Measurements from ENCODE around the gene BTF3L4.
"Not testable (repeated sequence)": the region's sequence is repeated elsewhere in the genome, so short reads cannot be mapped to it uniquely, and the experiment has no call there.

BTF3L4 gene

DNA sequence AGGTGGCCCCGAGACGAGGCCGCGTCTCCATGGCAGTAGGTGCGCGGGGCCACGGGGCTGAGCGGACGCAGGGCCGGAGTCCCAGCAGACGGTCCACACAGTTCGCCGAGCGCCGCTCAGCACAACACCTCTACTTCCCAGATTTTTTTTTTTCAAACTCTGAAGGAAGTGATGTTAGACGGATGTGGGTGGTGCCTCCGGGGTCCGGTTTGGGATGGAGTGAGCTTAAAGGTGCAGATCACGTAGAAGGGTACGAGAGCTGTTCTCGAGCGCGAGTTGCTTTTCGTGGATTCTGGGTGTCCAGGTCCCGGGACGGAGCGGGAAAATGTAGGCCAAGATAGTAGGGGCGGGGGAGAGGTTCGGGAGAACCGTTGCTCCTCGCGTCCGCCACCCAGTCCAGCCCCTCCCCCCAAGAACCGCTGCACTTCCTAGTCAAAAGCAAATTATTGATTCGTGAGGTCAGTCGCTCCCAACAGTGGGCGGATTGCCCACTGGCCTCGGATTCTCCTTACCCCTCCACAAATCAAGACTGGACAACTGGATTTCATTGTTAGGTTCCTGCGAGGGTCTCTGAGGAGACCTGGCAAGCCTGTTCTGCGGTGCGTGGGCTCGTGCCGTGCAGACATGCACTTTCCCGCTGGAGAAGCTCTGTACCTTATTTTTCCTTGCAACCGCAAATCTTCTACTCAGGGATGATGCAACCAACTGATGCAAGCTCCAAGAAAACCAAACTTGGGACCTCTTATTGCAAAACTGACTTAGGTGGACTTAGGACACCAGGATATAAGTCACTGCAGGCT lies 829 bp upstream of the BTF3L4 start, which contains the start of gene TXNDC12:
TSS of gene TXNDC12 (minus strand) at position 126 of the 800 bp plus-strand sequence. CDS start at position 31, 95 bp downstream.
- DNase-seq (ENCODE audit: low spot score) (peak; percentile 85), FAIRE-seq (peak; percentile 66)

DNA sequence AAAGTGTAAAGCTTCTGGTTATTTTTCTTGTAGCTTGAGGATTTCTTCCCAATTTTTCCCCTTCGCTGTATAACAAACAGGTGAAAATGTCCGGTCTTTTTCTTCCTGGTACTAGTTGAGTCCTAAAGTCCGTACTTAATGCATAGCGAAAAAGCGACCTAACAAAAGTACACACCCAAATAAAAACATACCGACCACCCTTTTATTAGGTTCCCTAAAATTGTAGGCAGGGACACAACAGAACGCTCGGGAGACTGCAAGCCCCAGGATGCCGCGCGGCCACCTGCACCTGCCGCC lies 281 bp upstream of the BTF3L4 start:
- FAIRE-seq (no peak), DNase-seq (ENCODE audit: low spot score) (no peak)

DNA sequence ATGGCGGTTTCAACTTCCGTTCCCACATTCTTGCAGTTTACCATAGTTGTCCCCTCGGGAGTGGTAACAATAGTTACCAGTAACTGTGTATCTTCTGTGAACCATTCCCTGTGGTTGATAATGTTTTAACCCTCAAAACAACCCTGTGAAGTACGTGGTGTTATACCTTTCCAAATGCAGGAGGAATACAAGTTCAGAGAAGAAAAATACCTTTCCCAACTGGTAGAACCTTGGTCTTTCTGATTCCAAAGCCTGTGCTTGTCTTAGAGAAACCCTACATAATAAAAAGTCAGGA lies 789 bp downstream of the BTF3L4 start:
- FAIRE-seq: no peak
- DNase-seq (ENCODE audit: low spot score): peak; percentile 40

DNA sequence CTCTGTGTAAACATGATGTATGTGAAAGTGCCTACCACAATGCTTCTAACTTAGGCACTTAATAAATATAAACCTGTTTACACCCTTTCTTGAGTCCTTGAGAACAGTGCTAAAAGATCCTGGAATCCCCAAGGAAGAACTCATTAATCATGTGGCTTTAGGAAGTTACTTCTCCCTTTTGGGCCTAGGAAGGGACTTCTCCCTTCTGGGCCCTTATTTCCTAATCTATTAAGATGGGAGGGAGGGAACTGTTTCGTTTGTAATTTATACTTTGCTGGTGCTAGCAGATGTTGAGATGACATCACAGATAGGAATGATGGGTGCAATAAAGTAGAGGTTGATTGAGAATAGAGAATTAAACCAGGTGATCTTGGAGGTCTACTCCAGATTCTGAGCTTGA lies 1.2 kb downstream of the BTF3L4 start:
- DNase-seq (ENCODE audit: low spot score) (no peak), FAIRE-seq (no peak)

DNA sequence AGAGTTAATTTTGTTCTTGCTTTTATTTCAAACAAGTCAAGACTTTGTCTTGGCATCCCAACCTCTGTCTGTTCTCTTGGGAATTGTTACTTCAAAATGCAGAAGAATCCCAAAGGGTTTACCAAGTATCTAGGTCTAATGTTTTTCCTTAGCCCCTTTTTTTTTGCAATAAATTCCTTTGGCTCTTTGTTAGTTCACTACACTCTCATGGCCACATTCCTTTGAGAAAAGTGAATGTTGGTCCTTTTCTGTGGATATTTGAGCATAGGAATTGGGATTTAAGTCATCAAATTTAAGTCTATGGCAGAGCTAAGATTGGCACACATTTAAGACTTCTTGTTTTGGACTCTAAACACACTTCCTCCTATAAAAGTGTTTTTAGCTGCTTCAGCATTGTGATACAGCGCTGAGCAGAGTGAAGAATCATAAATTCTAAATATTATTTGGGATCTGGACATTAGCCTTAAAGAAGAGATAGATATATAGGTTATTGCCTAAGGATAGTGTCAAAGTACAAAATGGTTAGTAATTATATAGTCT lies 1.9 kb downstream of the BTF3L4 start:
- no peak for FAIRE-seq

DNA sequence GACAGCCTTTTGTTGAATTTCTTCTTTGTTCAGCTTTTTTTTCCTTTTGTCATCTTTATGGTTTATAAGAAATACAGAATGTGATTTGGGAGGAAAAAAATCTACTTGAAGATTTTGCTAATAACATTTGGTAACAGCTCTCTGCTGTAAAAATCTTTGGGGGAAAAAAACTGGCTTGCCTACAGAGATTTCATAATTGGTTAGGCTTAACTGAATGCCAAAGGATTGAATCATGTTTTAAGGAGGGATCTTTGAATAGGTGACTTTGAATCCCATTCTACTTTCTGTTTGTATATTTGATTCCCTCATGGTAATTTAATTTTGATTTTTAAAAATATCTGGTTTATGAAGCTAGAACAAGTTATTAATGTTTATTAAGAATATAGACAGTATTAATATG lies 3.2 kb downstream of the BTF3L4 start:
- peak; percentile 26 for DNase-seq (ENCODE audit: low spot score)
- peak; percentile 69 for FAIRE-seq

More for the DNA sequence above, 1.9 kb downstream of the BTF3L4 start:
- DNase-seq (ENCODE audit: low spot score): no peak

DNA sequence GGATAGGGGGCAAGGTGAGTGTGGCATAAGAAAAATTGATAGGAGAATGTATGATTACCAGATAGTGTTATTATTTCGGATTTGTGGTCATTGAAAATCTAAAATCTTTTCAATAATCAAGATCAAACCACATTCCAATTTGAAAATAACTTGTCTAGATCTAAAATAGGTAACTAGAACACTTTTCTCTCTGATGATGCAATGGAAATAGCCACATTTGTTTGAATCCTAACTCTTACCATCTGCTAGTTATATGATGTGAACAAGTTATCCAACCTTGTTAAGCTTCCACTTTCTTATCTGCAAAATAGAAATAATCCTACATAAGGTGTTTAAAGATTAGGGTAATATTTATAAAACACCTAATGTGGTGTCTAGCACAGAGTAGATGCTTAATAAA lies 3.8 kb downstream of the BTF3L4 start:
- FAIRE-seq: no peak
- DNase-seq (ENCODE audit: low spot score): no peak

DNA sequence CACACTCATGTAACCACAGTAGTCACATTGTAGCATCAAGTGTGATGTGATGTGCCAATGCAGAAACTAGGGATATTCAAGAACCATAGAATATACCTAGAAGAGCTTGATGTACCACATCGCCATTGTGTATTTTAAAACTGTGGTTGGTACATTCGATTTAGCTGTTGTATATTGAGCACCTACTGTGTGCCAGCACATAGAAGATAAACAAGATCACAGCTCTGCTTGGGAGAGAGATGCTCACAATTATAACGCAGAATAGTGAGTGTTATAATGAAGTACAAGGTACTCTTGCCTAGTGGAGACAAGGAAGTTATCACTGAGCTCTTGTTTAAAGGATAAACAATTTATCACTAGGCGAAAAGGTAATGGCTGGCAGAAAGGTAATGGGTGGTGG lies 4.7 kb downstream of the BTF3L4 start:
- DNase-seq (ENCODE audit: low spot score) (no peak), FAIRE-seq (no peak)

DNA sequence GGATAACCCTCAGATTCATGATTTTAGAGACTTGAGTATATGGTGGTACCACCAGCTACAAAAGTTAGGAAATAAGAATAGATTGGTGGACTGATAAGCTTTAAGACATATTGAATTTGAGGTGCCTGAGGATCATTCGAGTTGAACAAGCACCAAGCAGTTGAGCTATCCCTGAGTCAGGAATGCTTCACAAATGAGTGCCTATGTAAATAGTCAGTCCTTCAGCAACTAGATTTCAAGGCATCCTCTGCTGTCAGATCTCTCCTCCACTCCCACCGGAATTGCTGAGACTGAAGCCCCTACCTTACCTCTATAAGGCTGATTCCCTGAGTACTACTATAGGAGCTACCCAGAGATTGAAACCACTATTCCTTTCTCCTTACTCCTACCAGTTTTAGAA lies 7.1 kb downstream of the BTF3L4 start:
- no peak for FAIRE-seq
- no peak for DNase-seq (ENCODE audit: low spot score)

DNA sequence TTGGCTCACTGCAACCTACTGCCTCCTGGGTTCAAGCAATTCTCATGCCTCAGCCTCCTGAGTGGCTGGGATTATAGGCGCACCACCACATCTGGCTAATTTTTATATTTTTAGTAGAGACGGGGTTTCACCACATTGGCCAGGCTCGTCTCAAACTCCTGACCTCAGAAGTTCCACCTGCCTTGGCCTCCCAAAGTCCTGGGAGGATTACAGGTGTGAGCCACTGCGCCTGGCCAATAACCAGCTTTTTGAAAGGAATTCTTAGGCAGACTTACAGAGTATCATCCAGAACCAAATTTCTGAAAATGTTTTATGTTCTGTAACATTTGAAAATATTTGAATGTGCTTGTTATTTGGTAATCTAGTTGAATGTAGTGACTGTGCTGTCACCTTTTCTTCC lies 14.6 kb downstream of the BTF3L4 start:
- DNase-seq (ENCODE audit: low spot score): no peak
- no peak for FAIRE-seq

DNA sequence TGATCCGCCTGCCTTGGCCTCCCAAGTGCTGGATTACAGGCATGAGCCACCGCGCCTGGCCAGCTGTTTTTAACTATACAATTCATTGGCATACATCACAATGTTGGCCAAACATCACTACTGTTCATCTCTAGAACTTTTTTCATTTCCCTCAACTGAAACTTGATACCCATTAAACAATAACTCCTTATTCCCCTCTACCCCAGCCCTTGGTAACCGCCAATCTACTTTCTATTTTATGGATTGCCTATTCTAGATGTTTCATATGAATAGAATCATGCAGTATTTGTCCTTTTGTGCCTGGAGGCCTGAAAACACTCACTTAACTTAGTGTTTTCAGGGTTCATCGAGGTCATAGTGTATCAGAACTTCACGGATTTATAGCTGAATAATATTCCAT lies 16.2 kb downstream of the BTF3L4 start:
- DNase-seq (ENCODE audit: low spot score) (no peak), FAIRE-seq (no peak)

DNA sequence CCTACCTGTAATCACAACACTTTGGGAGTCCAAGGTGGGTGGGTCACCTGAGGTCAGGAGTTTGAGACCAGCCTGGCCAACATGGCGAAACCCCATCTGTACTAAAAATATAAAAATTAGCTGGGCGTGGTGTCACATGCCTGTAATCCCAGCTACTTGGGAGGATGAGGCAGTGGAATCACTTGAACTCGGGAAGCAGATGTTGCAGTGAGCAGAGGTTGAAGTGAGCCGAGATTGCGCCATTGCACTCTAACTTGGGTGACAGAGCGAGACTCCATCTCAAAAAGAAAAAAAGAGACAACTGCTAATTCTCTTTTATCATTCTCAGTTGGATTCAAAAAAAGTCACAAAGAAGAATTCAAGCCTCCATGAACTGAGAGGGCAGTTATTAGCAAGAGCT lies 21.2 kb downstream of the BTF3L4 start:
- DNase-seq (ENCODE audit: low spot score); FAIRE-seq: not testable (repeated sequence)

DNA sequence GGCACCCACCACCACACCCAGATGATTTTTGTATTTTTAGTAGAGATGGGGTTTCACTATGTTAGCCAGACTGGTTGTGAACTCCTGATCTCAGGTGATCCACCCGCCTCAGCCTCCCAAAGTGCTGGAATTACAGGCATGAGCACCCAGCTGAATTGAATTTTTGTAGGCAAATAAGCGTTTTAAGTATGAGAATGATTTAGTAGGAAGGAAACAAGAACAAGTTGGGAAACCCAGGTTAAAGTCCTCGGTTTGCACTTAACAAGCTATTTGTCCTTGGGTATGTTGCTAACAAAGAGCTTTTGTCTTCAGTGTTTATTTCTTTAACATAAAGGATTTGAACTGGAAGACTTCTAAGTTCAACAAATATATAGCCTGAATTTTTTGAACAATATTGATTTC lies 23.9 kb downstream of the BTF3L4 start:
- DNase-seq (ENCODE audit: low spot score): no peak
- FAIRE-seq: no peak

DNA sequence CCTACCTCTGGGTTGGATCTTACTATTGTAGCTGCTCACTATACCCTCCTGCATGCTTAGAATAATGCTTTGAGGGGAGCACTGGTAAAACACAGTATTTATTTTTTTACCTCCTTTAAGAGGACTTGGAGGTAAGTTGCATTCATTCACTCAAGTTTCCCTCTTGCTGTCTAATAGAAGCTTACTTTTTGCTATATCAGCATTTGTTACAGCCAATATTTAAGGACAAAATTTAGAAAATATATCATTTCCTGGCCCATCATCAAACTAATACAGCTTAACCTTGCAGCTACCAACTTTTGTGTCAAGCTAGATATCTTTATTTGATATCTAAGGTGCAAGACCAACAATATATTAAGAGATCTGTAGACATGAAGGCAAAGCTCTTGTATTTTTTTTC lies 31.8 kb downstream of the BTF3L4 start:
- FAIRE-seq; DNase-seq (ENCODE audit: low spot score): not testable (repeated sequence)

DNA sequence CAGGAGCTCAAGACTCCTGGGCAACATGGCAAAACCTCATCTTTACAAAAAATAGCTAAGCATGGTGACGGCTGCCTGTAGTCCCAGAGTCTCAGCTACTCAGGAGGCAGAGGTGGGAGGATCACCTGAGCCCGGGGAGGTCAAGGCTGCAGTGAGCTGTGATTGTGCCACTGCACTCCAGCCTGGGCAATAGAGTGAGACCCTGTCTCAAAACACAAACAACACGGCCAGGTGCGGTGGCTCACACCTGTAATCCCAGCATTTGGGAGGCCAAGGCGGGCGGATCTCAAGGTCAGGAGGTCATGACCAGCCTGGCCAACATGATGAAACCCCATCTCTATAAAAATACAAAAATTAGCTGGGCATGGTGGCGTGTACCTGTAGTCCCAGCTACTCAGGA lies 38.2 kb downstream of the BTF3L4 start:
- not testable (repeated sequence) for FAIRE-seq; DNase-seq (ENCODE audit: low spot score)

DNA sequence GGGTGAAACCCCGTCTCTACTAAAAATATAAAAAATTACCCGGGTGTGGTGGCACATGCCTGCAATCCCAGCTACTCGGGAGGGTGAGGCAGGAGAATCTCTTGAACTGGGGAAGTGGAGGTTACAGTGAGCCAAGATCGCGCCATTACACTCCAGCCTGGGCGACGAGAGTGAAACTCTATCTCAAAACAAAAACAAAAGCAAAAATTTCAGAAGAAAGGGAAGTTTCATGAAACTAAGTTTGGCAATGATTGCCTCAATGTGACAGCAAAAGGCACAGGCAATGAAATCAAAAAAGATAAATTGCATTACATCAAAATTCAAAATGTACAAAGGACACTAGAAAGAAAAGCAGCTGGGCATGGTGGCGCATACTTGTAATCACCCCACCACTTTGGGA lies 40.1 kb downstream of the BTF3L4 start:
- FAIRE-seq: no peak

DNA sequence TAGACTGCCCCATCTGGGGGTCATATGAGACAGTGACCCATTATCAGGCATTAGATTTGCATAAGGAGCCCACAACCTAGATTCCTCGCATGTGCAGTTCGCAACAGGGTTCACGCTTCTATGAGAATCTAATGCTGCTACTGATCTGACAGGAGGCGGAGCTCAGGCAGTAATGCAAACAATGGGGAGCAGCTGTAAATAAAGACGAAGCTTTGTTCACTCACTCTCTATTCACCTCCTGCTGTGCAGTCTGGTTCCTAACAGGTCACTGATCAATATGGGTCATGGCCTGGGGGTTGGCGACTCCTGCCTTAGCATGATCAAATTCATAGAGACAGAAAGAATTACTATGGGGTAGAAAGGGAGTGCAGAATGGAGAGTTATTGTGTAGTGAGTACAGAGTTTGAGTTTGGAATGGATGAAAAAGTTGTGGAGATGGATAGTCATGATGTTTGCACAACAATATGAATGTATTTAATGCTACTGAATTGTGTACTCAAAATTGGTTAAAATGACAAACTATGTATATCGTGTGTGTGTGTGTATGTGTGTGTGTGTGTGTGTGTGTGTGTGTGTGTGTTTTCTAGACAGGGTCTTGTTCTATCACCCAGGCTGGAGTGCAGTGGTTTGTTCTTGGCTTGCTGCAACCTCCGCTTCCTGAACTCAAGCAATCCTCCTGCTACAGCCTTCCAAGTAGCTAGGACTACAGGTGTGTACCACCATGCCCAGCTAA lies 42.2 kb downstream of the BTF3L4 start:
- FAIRE-seq (no peak), DNase-seq (ENCODE audit: low spot score) (no peak)

More for the DNA sequence above, 40.1 kb downstream of the BTF3L4 start:
- DNase-seq (ENCODE audit: low spot score): no peak

DNA sequence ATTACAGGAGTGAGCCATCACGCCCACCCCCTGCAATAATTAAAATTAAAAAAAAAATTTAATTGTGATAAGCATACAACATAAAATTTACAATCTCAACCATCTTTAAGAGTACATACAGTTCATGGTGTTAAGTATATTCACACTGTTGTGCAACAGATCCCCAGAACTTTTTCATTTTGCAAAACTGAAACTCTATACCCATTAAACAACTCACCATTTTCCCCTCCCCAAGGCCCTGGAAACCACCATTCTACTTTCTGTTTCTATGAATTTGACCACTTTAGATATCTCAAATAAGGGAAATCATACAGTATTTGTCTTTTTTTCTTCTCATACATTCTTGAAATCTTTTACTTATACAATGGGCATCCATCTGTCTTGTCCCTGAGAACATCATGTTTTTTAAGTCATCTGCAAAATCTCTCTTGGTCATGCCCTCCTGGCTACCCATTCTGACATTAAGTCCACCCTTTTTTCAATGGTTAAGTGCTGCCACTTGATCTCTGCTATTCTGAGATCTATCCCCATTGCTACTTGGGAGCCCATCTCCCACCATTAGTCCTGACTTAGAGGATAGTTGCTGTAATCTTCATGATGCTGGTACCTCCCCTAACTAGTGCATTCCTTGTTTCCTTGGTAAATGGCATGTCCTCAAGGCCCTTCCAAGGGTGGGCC lies 46.4 kb downstream of the BTF3L4 start:
- no peak for FAIRE-seq
- DNase-seq (ENCODE audit: low spot score): no peak

DNA sequence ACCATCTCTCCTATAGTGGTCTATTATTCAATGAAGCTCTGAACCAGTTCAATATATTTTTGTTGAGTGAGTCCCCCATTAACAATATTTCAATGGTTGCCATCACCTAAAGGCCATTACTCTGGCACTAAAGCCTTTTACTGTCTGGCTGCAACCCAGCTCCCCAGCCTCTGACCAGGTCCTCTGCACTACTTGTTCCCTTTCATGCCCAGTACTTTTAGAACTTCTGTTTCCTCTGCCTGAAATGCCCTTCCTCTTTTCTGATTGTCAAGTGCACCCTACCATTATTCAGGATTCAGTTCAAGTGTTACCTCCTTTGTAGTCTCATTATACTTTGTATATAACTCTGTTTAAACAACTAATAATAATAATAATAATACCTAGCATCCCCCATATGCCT lies 55.4 kb downstream of the BTF3L4 start:
- FAIRE-seq (no peak), DNase-seq (ENCODE audit: low spot score) (no peak)

DNA sequence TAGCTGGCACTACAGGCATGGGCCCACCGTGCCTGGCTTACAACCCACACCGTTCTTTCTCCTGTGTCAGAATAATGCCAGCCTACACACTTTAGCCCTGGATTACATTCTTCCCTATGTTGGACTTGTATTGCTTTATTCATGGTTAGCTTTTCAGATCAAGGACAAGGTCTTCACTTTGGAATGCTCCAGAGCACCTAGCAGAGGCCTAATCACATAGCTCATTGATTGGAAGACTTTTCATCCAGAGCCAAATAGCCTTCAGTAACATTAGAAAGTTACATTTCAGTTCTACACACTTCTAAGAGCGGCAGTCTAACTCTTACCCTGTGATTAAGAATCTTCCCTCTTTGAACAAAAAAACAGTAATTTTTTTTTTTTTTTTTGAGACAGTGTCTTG lies 56.4 kb downstream of the BTF3L4 start:
- no peak for DNase-seq (ENCODE audit: low spot score)
- no peak for FAIRE-seq

DNA sequence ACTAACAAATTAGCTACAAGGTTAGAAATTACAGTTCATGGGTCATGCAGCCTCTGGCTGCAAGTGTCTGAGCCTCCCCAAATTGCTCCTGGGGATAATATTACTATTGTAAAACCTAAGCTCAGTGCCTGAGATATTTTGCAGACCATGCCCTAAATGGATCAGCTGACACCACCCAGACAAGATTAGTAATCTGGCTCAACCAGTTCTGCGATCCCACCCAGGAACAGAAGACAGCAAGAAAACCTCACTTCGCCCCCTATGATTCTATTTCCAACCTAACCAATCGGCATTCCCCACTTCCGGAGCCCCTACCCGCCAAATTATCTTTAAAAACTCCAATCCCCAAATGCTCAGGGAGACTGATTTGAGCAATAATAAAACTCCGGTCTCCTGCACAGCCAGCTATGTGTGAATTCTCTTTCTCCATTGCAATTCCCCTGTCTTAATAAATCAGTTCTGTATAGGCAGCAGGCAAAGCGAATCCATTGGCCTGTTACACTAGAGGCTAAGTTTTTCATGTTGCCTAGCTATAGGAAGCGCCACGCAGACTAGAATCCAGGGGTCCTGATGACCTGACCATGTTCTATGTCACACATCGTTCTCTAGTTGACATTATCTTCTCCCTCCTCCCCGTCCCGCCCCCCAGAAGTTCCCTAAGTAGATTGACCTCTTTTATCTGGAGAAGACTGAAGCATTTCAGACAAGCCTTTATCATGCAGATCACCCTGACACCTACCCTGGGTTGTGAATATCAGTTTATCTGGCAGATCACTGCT lies 63.4 kb downstream of the BTF3L4 start:
- FAIRE-seq (no peak), DNase-seq (ENCODE audit: low spot score) (no peak)
